GM18951 (cell line): Measurements from ENCODE around the gene SLC25A13.
"Not testable (repeated sequence)": the region's sequence is repeated elsewhere in the genome, so short reads cannot be mapped to it uniquely, and the experiment has no call there.

ENCODE experiments used
- POLR2A ChIP-seq: IDR thresholded peaks from 4 replicates; pipeline ENCODE4 v1.6.1; 2011; ENCODE audit warnings: mild to moderate bottlenecking; ENCODE audit not compliant: insufficient read length, insufficient read depth; ENCODE audit errors: extremely low read depth
- in situ Hi-C: fragments of 300-500 bp; cut with MboI; formaldehyde crosslinking; loops from one replicate; pipeline ENCODE4 v1.12.0; 2022; ENCODE audit warnings: low sequenced_read_pairs, mixed read lengths, inconsistent platforms; ENCODE audit not compliant: unreplicated experiment

Gene SLC25A13

GRCh38 chr7:96337519-96337918, 15.6 kb upstream of the SLC25A13 start:
- in situ Hi-C loops = no loop called here
- no peak for TF ChIP-seq POLR2A

GRCh38 chr7:96332325-96332724, 10.4 kb upstream of the SLC25A13 start:
- no peak for TF ChIP-seq POLR2A
- in situ Hi-C loops = no loop called here

GRCh38 chr7:96331775-96332174, 9.9 kb upstream of the SLC25A13 start:
- in situ Hi-C loops = no loop called here
- no peak for TF ChIP-seq POLR2A

- TF ChIP-seq POLR2A = no peak
- in situ Hi-C loops = no loop called here
Observed at GRCh38 chr7:96331233-96331632, 9.3 kb upstream of the SLC25A13 start.

GRCh38 chr7:96330193-96330592, 8.3 kb upstream of the SLC25A13 start:
- in situ Hi-C loops = no loop called here
- TF ChIP-seq POLR2A = no peak

- no peak for TF ChIP-seq POLR2A
- in situ Hi-C loops = no loop called here
Observed at GRCh38 chr7:96329241-96329640, 7.3 kb upstream of the SLC25A13 start.

- no peak for TF ChIP-seq POLR2A
- in situ Hi-C loops = no loop called here
Observed at GRCh38 chr7:96328016-96328415, 6.1 kb upstream of the SLC25A13 start.

- TF ChIP-seq POLR2A = no peak
- in situ Hi-C loops = no loop called here
Observed at GRCh38 chr7:96327429-96327828, 5.5 kb upstream of the SLC25A13 start.

GRCh38 chr7:96326752-96327151, 4.9 kb upstream of the SLC25A13 start:
- in situ Hi-C loops = not testable (repeated sequence)

GRCh38 chr7:96322847-96323461, 1.1 kb upstream of the SLC25A13 start:
- TF ChIP-seq POLR2A = no peak
- in situ Hi-C loops = no loop called here

GRCh38 chr7:96322373-96322695, 436 bp upstream of the SLC25A13 start:
- no peak for TF ChIP-seq POLR2A
- in situ Hi-C loops = no loop called here

- peak; percentile 66 for TF ChIP-seq POLR2A
- in situ Hi-C loops = no loop called here
Observed at GRCh38 chr7:96321031-96321657, 754 bp downstream of the SLC25A13 start.

GRCh38 chr7:96320442-96320841, 1.5 kb downstream of the SLC25A13 start:
- in situ Hi-C loops = no loop called here

GRCh38 chr7:96319439-96319838, 2.5 kb downstream of the SLC25A13 start:
- no peak for TF ChIP-seq POLR2A
- in situ Hi-C loops = no loop called here

More at GRCh38 chr7:96320442-96320841, 1.5 kb downstream of the SLC25A13 start:
- no peak for TF ChIP-seq POLR2A

GRCh38 chr7:96316949-96317348, 4.9 kb downstream of the SLC25A13 start:
- in situ Hi-C loops = no loop called here
- TF ChIP-seq POLR2A = no peak
